Measurements from ENCODE around the gene GPHN.

GRCh38 chr14:67133144-67133543 is 625.2 kb downstream of the GPHN start:
- TF ChIP-seq POLR2A (IDR thresholded peaks at IDR 0.05; ENCODE audit: low read depth, low read length), result no peak
- no peak for TF ChIP-seq POLR2AphosphoS5 (IDR thresholded peaks at IDR 0.05; ENCODE audit: low read depth, low read length)
- no peak for TF ChIP-seq TAF1 (IDR thresholded peaks at IDR 0.05; ENCODE audit: low read depth, low read length)
